Colonic mucosa (tissue), 4 donors: Measurements from ENCODE around the gene EFR3B. TPM values are rescaled to one million over a fixed set of nuclear protein-coding genes. Genes with fewer than 3 reads are reported as not detected.
"Not testable (repeated sequence)": the region's sequence is repeated elsewhere in the genome, so short reads cannot be mapped to it uniquely, and the experiment has no call there.

Source experiments
- DNase-seq: peaks from one replicate; pipeline ENCODE4 v3.0.0-alpha.2; 2020
- H3K27ac ChIP-seq: fragments of 200-600 bp; one replicate; pipeline ENCODE4 v1.8.0; 2021
- H3K27me3 ChIP-seq: fragments of 200-600 bp; one replicate; pipeline ENCODE4 v1.8.0; 2021
- H3K36me3 ChIP-seq: fragments of 200-600 bp; one replicate; pipeline ENCODE4 v1.8.0; 2021
- H3K4me1 ChIP-seq: fragments of 200-600 bp; one replicate; pipeline ENCODE4 v1.8.0; 2021; ENCODE audit warnings: mild to moderate bottlenecking
- H3K4me3 ChIP-seq: fragments of 200-600 bp; one replicate; pipeline ENCODE4 v1.8.0; 2021
- H3K9ac ChIP-seq, 2 donors: one replicate each; pipeline ENCODE4 v1.7.0; 2013; ENCODE audit warnings: control low read depth in 2 of 2, low read depth in 2 of 2, low read length in 2 of 2
- H3K9me3 ChIP-seq: fragments of 200-600 bp; one replicate; pipeline ENCODE4 v1.8.0; 2021
- intact Hi-C: fragments of 100-400 bp; cut with DNase I; formaldehyde crosslinking; loops from one replicate; pipeline ENCODE4 v1.14.1; 2022
- total RNA-seq, 2 donors: library from RNA; stranded (reverse); fragmentation: NEBNext Ultra II Directional in 1 of 2; extraction: Animal tissue kit (Norgen Biotek cat#: 25700) in 1 of 2; gene quantifications; one replicate each; pipeline ENCODE4 v1.2.1, GENCODE V29; 2021
- TF ChIP-seq, protein P1 (sequence below): fragments of 200-600 bp; IDR thresholded peaks from one replicate; pipeline ENCODE4 v1.8.0; 2022; ENCODE audit warnings: antibody characterized with exemption, mild to moderate bottlenecking
- donor health status: healthy.
- donor health status: DM: no; HTN: no; CAD: no.
- donor health status: DM: no; HTN: no; CAD: no.

The EFR3B gene
- total RNA-seq, 2 donors from 2014 or later, result 1.7 to 1.8 TPM

DNA sequence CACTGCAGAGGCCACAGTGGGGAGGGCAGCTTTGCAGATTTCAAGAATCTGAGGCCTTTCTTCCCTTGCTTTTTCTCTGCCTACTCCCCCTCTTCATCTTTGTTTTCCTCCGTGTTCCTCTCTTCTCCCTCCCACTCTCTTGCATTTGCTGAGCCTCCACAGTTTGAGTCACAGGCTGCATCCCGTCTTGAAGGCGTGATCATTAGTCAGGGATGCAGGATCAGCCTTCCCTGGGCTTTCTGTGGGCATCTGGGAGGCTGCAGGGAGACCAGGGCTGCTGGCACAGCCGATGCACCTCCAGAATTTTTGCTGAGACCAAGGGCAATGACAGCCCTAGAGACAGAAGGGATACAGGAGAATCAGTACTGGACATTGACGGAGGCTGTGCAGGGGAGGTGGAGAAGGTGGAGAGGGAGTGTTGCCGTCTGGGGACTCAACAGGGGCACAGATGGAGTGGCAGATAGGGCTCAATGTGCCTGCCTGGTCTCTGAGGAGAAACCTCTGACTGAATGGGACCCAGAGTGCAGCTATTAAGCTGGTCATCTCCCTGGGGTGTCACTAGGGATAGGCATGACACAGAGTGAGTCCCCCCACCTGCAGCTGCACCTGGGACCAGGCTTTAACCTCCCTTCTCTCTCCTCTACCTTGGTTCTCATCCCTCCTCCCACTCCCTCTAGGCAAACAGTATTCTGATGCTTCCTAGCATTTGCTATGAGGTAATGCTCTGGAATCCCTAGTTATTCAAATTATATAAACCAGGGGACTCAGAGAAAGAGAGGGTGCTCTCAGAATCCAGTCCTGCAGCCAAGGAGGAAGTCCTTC is 41.2 kb upstream of the EFR3B start:
- Histone ChIP-seq H3K4me1 (no peaks in the 10 kb centered on the region), H3K27ac (no peak overlapping the region), H3K9me3 (no peaks in the 10 kb centered on the region), H3K9ac (no peak overlapping the region), H3K27me3 (no peaks in the 10 kb centered on the region), H3K4me3 (no peak overlapping the region), H3K36me3 (no peaks in the 10 kb centered on the region)
- DNase-seq, result no peak
- TF ChIP-seq, protein P1, sequence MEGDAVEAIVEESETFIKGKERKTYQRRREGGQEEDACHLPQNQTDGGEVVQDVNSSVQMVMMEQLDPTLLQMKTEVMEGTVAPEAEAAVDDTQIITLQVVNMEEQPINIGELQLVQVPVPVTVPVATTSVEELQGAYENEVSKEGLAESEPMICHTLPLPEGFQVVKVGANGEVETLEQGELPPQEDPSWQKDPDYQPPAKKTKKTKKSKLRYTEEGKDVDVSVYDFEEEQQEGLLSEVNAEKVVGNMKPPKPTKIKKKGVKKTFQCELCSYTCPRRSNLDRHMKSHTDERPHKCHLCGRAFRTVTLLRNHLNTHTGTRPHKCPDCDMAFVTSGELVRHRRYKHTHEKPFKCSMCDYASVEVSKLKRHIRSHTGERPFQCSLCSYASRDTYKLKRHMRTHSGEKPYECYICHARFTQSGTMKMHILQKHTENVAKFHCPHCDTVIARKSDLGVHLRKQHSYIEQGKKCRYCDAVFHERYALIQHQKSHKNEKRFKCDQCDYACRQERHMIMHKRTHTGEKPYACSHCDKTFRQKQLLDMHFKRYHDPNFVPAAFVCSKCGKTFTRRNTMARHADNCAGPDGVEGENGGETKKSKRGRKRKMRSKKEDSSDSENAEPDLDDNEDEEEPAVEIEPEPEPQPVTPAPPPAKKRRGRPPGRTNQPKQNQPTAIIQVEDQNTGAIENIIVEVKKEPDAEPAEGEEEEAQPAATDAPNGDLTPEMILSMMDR, result no peak
- intact Hi-C loops, result no loop called here

- Histone ChIP-seq H3K4me1 (no peaks in the 10 kb centered on the region), H3K4me3 (no peak overlapping the region), H3K27me3 (no peaks in the 10 kb centered on the region), H3K9me3 (no peaks in the 10 kb centered on the region), H3K27ac (no peak overlapping the region), H3K9ac (no peak overlapping the region), H3K36me3 (no peaks in the 10 kb centered on the region)
- intact Hi-C loops, result no loop called here
- TF ChIP-seq, protein P1, result no peak
- no peak for DNase-seq
These were observed 40.6 kb upstream of the EFR3B start for GRCh38 chr2:25001325-25001637.

GRCh38 chr2:25002066-25002465 is 39.8 kb upstream of the EFR3B start:
- TF ChIP-seq, protein P1, result no peak
- H3K27ac ChIP-seq, result no peak overlapping the region
- no peak overlapping the region for H3K4me3 ChIP-seq
- no peaks in the 10 kb centered on the region for H3K9me3 ChIP-seq
- no peak for DNase-seq
- intact Hi-C loops, result no loop called here
- no peaks in the 10 kb centered on the region for H3K27me3 ChIP-seq
- H3K4me1 ChIP-seq, result no peaks in the 10 kb centered on the region
- no peaks in the 10 kb centered on the region for H3K36me3 ChIP-seq
- no peak overlapping the region for H3K9ac ChIP-seq

DNA sequence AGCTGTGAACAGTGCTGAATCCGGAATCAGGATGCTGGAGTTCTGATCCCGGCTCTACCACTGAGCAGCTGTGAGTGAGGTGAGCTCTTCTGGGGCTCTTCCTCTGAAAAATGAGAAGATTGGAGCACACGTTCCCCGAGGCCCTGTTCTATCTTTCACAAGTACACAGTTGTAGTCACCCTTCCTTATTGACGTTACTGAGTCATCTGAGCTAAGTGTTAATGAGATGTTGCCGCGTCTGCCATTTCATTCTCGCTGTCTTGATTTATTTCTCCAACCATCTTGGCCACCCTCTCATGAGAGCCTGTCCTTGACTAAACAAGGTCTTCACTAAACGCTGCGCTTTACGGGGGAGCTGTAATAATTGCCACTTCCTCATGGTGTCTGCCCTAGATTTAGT is 31.9 kb upstream of the EFR3B start:
- no peaks in the 10 kb centered on the region for H3K36me3 ChIP-seq
- H3K27me3 ChIP-seq, result no peaks in the 10 kb centered on the region
- no peaks in the 10 kb centered on the region for H3K9me3 ChIP-seq
- H3K27ac ChIP-seq, result no peak overlapping the region
- no peak overlapping the region for H3K4me3 ChIP-seq
- H3K9ac ChIP-seq, result no peak overlapping the region
- DNase-seq, result no peak
- TF ChIP-seq, protein P1, result no peak
- intact Hi-C loops, result no loop called here
- no peaks in the 10 kb centered on the region for H3K4me1 ChIP-seq

DNA sequence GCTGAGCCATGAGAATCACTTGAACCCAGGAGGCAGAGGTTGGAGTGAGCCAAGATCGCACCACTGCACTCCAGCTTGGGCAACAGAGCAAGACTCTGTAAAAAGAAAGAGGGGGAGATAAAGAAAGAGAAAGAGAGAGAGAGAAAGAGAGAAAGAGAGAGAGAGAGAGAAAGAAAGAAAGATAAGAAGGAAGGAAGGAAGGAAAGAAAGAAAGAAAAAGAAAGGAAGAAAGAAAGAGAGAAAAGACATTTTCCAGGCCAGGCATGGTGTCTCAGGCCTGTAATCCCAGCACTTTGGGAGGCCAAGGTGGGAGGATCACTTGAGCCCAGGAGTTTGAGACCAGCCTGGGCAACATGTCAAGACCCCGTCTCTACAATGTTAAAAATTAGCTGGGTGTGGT is 30.5 kb upstream of the EFR3B start:
- H3K27me3 ChIP-seq, result not testable (repeated sequence)

GRCh38 chr2:25014631-25015030 is 27.2 kb upstream of the EFR3B start:
- TF ChIP-seq, protein P1, result no peak
- no peak for DNase-seq
- no peaks in the 10 kb centered on the region for H3K36me3 ChIP-seq
- H3K4me1 ChIP-seq, result no peaks in the 10 kb centered on the region
- H3K27me3 ChIP-seq, result no peaks in the 10 kb centered on the region
- no peak overlapping the region for H3K27ac ChIP-seq
- no peaks in the 10 kb centered on the region for H3K9me3 ChIP-seq
- H3K4me3 ChIP-seq, result no peak overlapping the region
- no peak overlapping the region for H3K9ac ChIP-seq
- intact Hi-C loops, result no loop called here

More for the DNA sequence above, 30.5 kb upstream of the EFR3B start:
- H3K9me3 ChIP-seq, H3K4me3 ChIP-seq, intact Hi-C loops, H3K4me1 ChIP-seq, DNase-seq, H3K36me3 ChIP-seq, H3K9ac ChIP-seq, H3K27ac ChIP-seq: not testable (repeated sequence)
